WTC11 (cell line): Measurements from ENCODE around the gene UBL7.

ENCODE experiments used
- CBFB ChIP-seq: sonication (generic); formaldehyde crosslinking; IDR thresholded peaks from 2 replicates; pipeline ENCODE4 v1.8.1; 2022; ENCODE audit warnings: mild to moderate bottlenecking, low read depth, missing genetic modification reagents
- CREB1 ChIP-seq: sonication (generic); formaldehyde crosslinking; IDR thresholded peaks from 2 replicates; pipeline ENCODE4 v1.8.0; 2023; ENCODE audit warnings: mild to moderate bottlenecking, missing genetic modification reagents
- CTCF ChIP-seq: fragments of 200-600 bp; IDR thresholded peaks from 2 replicates; pipeline ENCODE4 v1.8.0; 2022; ENCODE audit warnings: antibody characterized with exemption
- MAX ChIP-seq: sonication (generic); formaldehyde crosslinking; IDR thresholded peaks from 2 replicates; pipeline ENCODE4 v1.8.0; 2022; ENCODE audit warnings: mild to moderate bottlenecking, missing genetic modification reagents
- TEAD4 ChIP-seq: sonication (generic); formaldehyde crosslinking; IDR thresholded peaks from 2 replicates; pipeline ENCODE4 v1.8.0; 2022; ENCODE audit warnings: mild to moderate bottlenecking, missing genetic modification reagents
- USF1 ChIP-seq: sonication (generic); formaldehyde crosslinking; IDR thresholded peaks from 2 replicates; pipeline ENCODE4 v1.8.0; 2022; ENCODE audit warnings: mild to moderate bottlenecking, missing genetic modification reagents
- USF2 ChIP-seq: sonication (generic); formaldehyde crosslinking; IDR thresholded peaks from 2 replicates; pipeline ENCODE4 v1.8.1; 2023; ENCODE audit warnings: mild to moderate bottlenecking, missing genetic modification reagents, moderate library complexity
- ZBTB21 ChIP-seq: sonication (generic); formaldehyde crosslinking; IDR thresholded peaks from 2 replicates; pipeline ENCODE4 v1.8.1; 2023; ENCODE audit warnings: mild to moderate bottlenecking, missing genetic modification reagents, borderline replicate concordance
- ZNF232 ChIP-seq: sonication (generic); formaldehyde crosslinking; IDR thresholded peaks from 2 replicates; pipeline ENCODE4 v1.8.0; 2022; ENCODE audit warnings: mild to moderate bottlenecking, missing genetic modification reagents
- ZNF512 ChIP-seq: sonication (generic); formaldehyde crosslinking; IDR thresholded peaks from 2 replicates; pipeline ENCODE4 v1.8.1; 2022; ENCODE audit warnings: missing genetic modification reagents, borderline replicate concordance

GRCh38 chr15:74502301-74502700, 41.3 kb upstream of the UBL7 start:
- TF ChIP-seq TEAD4 (CRISPR knock-in tag) (no peak), CREB1 (CRISPR knock-in tag) (no peak), CTCF (no peak), USF1 (CRISPR knock-in tag) (no peak), CBFB (CRISPR knock-in tag) (no peak), ZNF232 (CRISPR knock-in tag) (no peak), MAX (CRISPR knock-in tag) (no peak), ZNF512 (CRISPR knock-in tag) (no peak), ZBTB21 (CRISPR knock-in tag) (no peak), USF2 (no peak)
